Heart left ventricle (tissue), 16 donors: ENCODE data around the gene CAPN12. TPM values are rescaled to one million over a fixed set of nuclear protein-coding genes. Genes with fewer than 3 reads are reported as not detected.

ENCODE experiments used
- ATAC-seq, 4 donors: fragments of 200-7000 bp; cut with Tn5 transposase; one replicate each; pipeline ENCODE4 v1.9.1; 2020 to 2022; ENCODE audit warnings: moderate library complexity in 4 of 4, mild to moderate bottlenecking in 3 of 4, moderate number of reproducible peaks in 1 of 4
- DNase-seq, 5 donors: peaks; one replicate each; pipeline ENCODE4 v3.0.0-alpha.2; 2020
- H3K27ac ChIP-seq, 12 donors: fragments of 200-600 bp; sonication (generic) in 4 of 12; one replicate each; pipeline versions ENCODE4 v1.5.0 to v1.8.0; 2016 to 2022; ENCODE audit warnings: mild to moderate bottlenecking in 2 of 12
- H3K27me3 ChIP-seq, 9 donors: fragments of 200-600 bp; sonication (generic) in 2 of 9; one replicate each; pipeline versions ENCODE4 v1.5.1 to v1.8.0; 2016 to 2022; ENCODE audit warnings: mild to moderate bottlenecking in 3 of 9
- H3K36me3 ChIP-seq, 9 donors: fragments of 200-600 bp; sonication (generic) in 2 of 9; one replicate each; pipeline versions ENCODE4 v1.5.0 to v1.8.0; 2018 to 2022; ENCODE audit warnings: mild to moderate bottlenecking in 2 of 9
- H3K4me1 ChIP-seq, 12 donors: fragments of 200-600 bp; sonication (generic) in 4 of 12; one replicate each; pipeline versions ENCODE4 v1.5.0 to v1.8.0; 2016 to 2022; ENCODE audit warnings: mild to moderate bottlenecking in 3 of 12
- H3K4me3 ChIP-seq, 12 donors: fragments of 200-600 bp; sonication (generic) in 4 of 12; one replicate each; pipeline versions ENCODE4 v1.5.0 to v1.8.0; 2017 to 2022; ENCODE audit warnings: mild to moderate bottlenecking in 9 of 12, moderate library complexity in 4 of 12
- H3K9me3 ChIP-seq, 12 donors: fragments of 200-600 bp; sonication (generic) in 4 of 12; one replicate each; pipeline versions ENCODE4 v1.5.0 to v1.8.0; 2016 to 2022; ENCODE audit warnings: mild to moderate bottlenecking in 1 of 12
- POLR2A ChIP-seq, 2 donors: fragments of 450-650 bp; IDR thresholded peaks; one replicate each; pipeline ENCODE4 v1.6.1; 2017; ENCODE audit warnings: antibody characterized with exemption in 2 of 2, mild to moderate bottlenecking in 2 of 2, moderate library complexity in 2 of 2
- WGBS, 4 donors: extraction: QIAGEN DNeasy Blood & Tissue Kit in 2 of 4; methylation state at CpG; one replicate each; pipeline versions ENCODE4 v1.1.5 to v1.1.7; 2013 to 2018; 5-methylcytosine and 5-hydroxymethylcytosine counted together
- intact Hi-C, 10 donors: fragments of 100-400 bp; cut with DNase I; formaldehyde crosslinking; loops; one replicate each; pipeline versions ENCODE4 v1.11.1 to v1.14.2; 2022
- polyA plus RNA-seq, 2 donors: library from polyadenylated mRNA; stranded (reverse); fragments of 200-250 nt; gene quantifications; one replicate each; pipeline ENCODE4 v1.2.3, GENCODE V29; 2013
- total RNA-seq, 9 donors: library from RNA; depleted of rRNA in 2 of 9; stranded (reverse); fragments of >200 nt in 2 of 9; fragmentation: NEBNext Ultra II Directional in 3 of 9; extraction: Animal tissue kit (Norgen Biotek cat#: 25700) in 3 of 9; gene quantifications; one replicate each; pipeline versions ENCODE4 v1.1.0 to v1.2.4, GENCODE V29; 2016 to 2023
- TF ChIP-seq, protein P1 (sequence below), 12 donors: fragments of 200-600 bp; sonication (generic) in 4 of 12; IDR thresholded peaks; one replicate each; pipeline versions ENCODE4 v1.5.0 to v1.8.0; 2018 to 2022; ENCODE audit warnings: antibody characterized with exemption in 12 of 12, mild to moderate bottlenecking in 5 of 12
- donor health status: ischemic (EF 13 %, LVEDD 7.1; RV severe dilation, severe dysfunction).
- donor health status: healthy with polysubstance abuse.
- donor health status: DM: no; HTN: yes; CAD: no.
- donor health status: DM: no; HTN: no; CAD: no.
- donor health status: ischemic (EF 25% LVEDD 6.9; RV normal size, moderate dysfunction).
- donor health status: ischemic (EF 25% LVEDD 5.7; RV mildly dilated, moderate dysfunction).
- donor health status: healthy.
- donor health status: DM: yes; HTN: yes; CAD: no.
- donor health status: ischemic (EF 35%, LVEDD 5.7; RV mildly dilated, moderate dysfunction).
- donor health status: nonischemic (EF 11% LVEDD 7.7; RV severe dilation, severe dysfunction).
- donor health status: DM: yes; HTN: yes; CAD: no.
- donor health status: PGD.
- donor health status: ischemic (EF 29% LVEDD 5.4; RV normal size, mild dysfunction).
- donor health status: nonischemic (EF 23%, LVEDD 6.1; RV moderate dilation, normal function).

Gene CAPN12
- total and polyA plus RNA-seq, 11 donors = 0.36 to 1.8 (median 0.88) TPM

DNA sequence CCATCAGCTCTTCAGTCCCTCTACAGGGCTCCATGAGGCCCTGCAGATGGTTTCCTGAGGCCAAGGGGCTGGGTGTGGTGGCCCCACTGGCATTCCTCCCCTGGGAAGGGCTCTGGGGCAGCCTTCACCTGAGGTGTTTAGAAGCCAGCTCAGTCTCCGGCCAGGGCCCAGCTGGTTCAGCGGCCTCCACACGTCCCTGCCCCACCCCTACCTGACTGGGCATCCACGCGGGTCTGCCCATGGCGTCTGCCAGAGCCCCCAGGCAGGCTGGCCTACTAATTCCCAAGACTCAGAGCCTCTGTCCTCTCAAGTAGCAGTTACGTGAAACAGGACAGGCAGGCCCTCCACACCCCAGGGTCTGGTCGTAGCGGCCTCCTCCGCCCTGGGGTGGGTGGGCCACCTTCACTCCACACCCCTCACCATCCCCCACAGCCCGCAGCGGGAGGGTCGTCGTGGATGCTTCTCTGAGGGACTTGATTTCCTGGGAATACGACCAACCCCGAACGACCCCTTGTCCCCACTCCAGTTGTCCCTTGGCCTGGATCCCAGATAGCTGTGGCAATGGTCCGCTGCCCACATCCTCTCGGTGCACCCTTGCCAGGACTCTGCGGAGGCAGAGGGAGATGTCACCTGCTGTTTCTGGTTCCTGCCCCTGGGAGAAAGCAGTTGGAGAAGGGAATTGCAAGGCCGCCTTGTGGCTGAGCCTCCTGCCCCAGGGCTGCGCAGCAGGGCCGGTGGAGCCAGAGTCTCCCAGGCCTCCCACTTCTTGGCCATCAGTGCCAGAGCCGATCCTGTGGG is 24.3 kb downstream of the CAPN12 start:
- DNase-seq (no peak), ATAC-seq (peak in 1 of 4 donors; percentile 1)
- H3K36me3 ChIP-seq = peaks cover 0 to 100% (median 91%) of the 10 kb centered on the region in 9 donors
- H3K4me3 ChIP-seq = no peak overlapping the region
- 37 to 52% (median 47%) methylated on average over 18 to 24 of the region's 24 CpGs for WGBS, 4 donors
- intact Hi-C loops = loop anchor here in 5 of 10 donors (2.0 to 10.0 kb wide), 6 partner anchors 55 to 175 kb away; partner anchors contain the start of genes ACTN4 (in 1 of the 5) and ECH1 (in 1 of the 5)
- H3K27ac ChIP-seq = peak overlapping the region; percentile 60 to 98 (median 89)
- peaks cover 22 to 86% (median 63%) of the 10 kb centered on the region in 12 donors for H3K4me1 ChIP-seq
- H3K9me3 ChIP-seq = no peaks in the 10 kb centered on the region
- H3K27me3 ChIP-seq = no peaks in the 10 kb centered on the region
- TF ChIP-seq, protein P1, sequence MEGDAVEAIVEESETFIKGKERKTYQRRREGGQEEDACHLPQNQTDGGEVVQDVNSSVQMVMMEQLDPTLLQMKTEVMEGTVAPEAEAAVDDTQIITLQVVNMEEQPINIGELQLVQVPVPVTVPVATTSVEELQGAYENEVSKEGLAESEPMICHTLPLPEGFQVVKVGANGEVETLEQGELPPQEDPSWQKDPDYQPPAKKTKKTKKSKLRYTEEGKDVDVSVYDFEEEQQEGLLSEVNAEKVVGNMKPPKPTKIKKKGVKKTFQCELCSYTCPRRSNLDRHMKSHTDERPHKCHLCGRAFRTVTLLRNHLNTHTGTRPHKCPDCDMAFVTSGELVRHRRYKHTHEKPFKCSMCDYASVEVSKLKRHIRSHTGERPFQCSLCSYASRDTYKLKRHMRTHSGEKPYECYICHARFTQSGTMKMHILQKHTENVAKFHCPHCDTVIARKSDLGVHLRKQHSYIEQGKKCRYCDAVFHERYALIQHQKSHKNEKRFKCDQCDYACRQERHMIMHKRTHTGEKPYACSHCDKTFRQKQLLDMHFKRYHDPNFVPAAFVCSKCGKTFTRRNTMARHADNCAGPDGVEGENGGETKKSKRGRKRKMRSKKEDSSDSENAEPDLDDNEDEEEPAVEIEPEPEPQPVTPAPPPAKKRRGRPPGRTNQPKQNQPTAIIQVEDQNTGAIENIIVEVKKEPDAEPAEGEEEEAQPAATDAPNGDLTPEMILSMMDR (IDR thresholded peaks at IDR 0.05) = no peak
- peak in 1 of 2 donors; percentile 5 for TF ChIP-seq POLR2A (IDR thresholded peaks at IDR 0.05)

DNA sequence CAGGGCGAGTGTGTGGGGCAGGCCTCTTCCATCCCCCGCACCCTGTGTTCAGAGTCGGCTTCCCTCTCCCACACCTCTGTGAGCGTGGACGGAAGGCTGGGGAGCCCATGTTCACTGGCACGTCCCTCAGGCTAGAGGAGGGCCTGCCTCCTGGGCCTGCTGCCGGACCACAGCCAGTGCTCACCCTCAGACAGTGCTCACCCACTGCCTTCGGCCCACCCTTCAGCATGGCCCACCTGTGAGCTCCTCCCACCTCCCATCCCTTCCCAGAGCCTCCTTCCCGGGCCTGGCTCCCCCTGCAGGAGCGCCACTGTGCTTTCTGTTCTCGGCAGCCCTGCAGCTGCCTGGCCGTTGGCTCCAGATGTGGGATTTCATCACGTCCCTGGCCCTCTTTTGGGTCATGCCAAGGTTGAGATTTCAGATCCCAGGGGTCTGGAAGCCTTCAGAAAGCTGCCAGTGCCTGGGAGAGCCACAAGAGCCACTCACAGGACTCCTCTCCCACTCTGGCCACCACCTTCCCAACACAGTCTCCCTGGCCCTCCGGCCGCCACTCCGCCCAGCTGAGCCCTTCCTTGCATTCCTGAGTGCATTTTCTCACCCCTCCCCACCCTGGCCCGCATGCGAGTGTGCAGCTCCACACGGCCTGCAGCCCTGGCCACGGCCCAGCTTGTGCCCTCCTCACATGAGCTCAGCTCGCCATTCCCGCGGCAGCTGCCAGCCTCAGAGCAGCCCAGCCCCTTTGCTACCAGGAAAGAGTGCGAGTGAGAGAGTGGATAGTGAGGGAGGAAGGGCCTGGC is 25.3 kb downstream of the CAPN12 start:
- TF ChIP-seq POLR2A (IDR thresholded peaks at IDR 0.05) = peak in 1 of 2 donors; percentile 11
- TF ChIP-seq, protein P1 (IDR thresholded peaks at IDR 0.05) = peak; percentile 17 to 59 (median 40)
- 40 to 45% (median 42%) methylated on average over 17 to 24 of the region's 24 CpGs for WGBS, 4 donors
- Histone ChIP-seq H3K27me3 (no peaks in the 10 kb centered on the region), H3K27ac (peak overlapping the region; percentile 60 to 98 (median 89)), H3K4me1 (peaks cover 22 to 96% (median 68%) of the 10 kb centered on the region in 12 donors), H3K36me3 (peaks cover 0 to 100% (median 91%) of the 10 kb centered on the region in 9 donors), H3K4me3 (no peak overlapping the region), H3K9me3 (no peaks in the 10 kb centered on the region)
- intact Hi-C loops = loop anchor here in 2 of 10 donors (2.0 kb wide), 2 partner anchors 54 to 70 kb away; no protein-coding TSS in a partner anchor
- DNase-seq = peak; percentile 70 to 88 (median 83)
- peak; percentile 28 to 56 (median 44) for ATAC-seq

DNA sequence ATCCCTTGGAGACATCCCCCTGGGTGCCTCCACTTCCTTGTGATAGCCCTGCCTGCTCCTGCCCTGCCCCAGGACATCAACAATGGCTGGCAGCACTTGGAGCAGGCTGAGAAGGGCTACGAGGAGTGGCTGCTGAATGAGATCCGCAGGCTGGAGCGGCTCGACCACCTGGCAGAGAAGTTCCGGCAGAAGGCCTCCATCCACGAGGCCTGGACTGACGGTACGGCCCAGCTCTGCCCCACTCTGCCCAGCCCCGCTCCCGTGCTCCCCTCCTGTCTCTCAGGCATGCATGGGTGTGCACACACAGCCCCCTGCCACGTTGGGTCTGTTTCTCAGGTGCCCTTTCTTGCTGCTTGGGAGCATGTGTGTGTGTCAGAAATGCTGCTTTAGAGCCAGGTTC is 26.4 kb downstream of the CAPN12 start:
- intact Hi-C loops = loop anchor here in 2 of 10 donors (2.0 kb wide), 2 partner anchors 53 to 69 kb away; no protein-coding TSS in a partner anchor
- no peak overlapping the region for H3K4me3 ChIP-seq
- WGBS, 4 donors = 78 to 84% (median 82%) methylated on average over 11 of the region's 11 CpGs; no CpG with 5 or more reads in 1 of the 4 donors
- TF ChIP-seq POLR2A (IDR thresholded peaks at IDR 0.05) = no peak
- TF ChIP-seq, protein P1 (IDR thresholded peaks at IDR 0.05) = no peak
- H3K27ac ChIP-seq = peak overlapping the region in 10 of 12 donors; percentile 60 to 98 (median 89)
- no peaks in the 10 kb centered on the region for H3K9me3 ChIP-seq
- H3K36me3 ChIP-seq = peaks cover 0 to 100% (median 91%) of the 10 kb centered on the region in 9 donors
- H3K4me1 ChIP-seq = peaks cover 19 to 99% (median 70%) of the 10 kb centered on the region in 12 donors
- ATAC-seq (no peak), DNase-seq (no peak)
- H3K27me3 ChIP-seq = no peaks in the 10 kb centered on the region
